ENCODE measurements around the gene SHH. TPM values are rescaled to one million over a fixed set of nuclear protein-coding genes. Genes with fewer than 3 reads are reported as not detected.

Gene SHH
- total and polyA plus RNA-seq, 7 experiments from 2014 or later = not detected

- H3K9me3 ChIP-seq (ENCODE audit: control insufficient read depth in 2 of 3, low read length in 3 of 3) = no peaks in the 10 kb centered on the region
- H3K9me3 Mint-ChIP-seq = peaks cover 0 to 3% (median 0%) of the 10 kb centered on the region in 11 donors
- no peaks in the 10 kb centered on the region for H3K4me1 ChIP-seq (ENCODE audit: control insufficient read depth in 2 of 2, insufficient read depth in 2 of 2, low read length in 2 of 2)
- ATAC-seq (no peak), DNase-seq (no peak)
- ChIA-PET POLR2A (no interaction called here), CTCF (no interaction called here)
- peaks cover 0 to 3% of the 10 kb centered on the region in 2 donors for H3K27me3 ChIP-seq (ENCODE audit: control insufficient read depth in 2 of 2, insufficient read depth in 2 of 2, low read length in 2 of 2)
- peak overlapping the region; percentile 20 to 85 (median 72) for H3K4me3 Mint-ChIP-seq
- peaks cover 47 to 71% (median 57%) of the 10 kb centered on the region in 5 donors for H3K27me3 Mint-ChIP-seq
- peaks cover 0 to under 1% (median 0%) of the 10 kb centered on the region in 5 donors for H3K36me3 Mint-ChIP-seq
- H3K27ac Mint-ChIP-seq = peak overlapping the region in 1 of 9 donors; percentile 38
- H3K27ac ChIP-seq (ENCODE audit: low read depth, low read length) = no peak overlapping the region
- H3K36me3 ChIP-seq (ENCODE audit: control insufficient read depth in 2 of 3, insufficient read depth in 3 of 3, low read length in 3 of 3) = no peaks in the 10 kb centered on the region
- H3K4me1 Mint-ChIP-seq = peaks cover 6 to 32% (median 15%) of the 10 kb centered on the region in 7 donors
- intact Hi-C loops (cut with micrococcal nuclease) = loop anchor here in 1 of 2 donors (2.0 to 10.0 kb wide), 3 partner anchors 295 to 1199 kb away; partner anchors contain the start of gene RNF32
- no peak overlapping the region for H3K4me3 ChIP-seq (ENCODE audit: low read length)
Observed at GRCh38 chr7:155803418-155804376, 8.6 kb downstream of the SHH start.

- Mint-ChIP-seq H3K27ac (no peak overlapping the region), H3K4me3 (peak overlapping the region in 1 of 10 donors; percentile 75), H3K4me1 (peaks cover 12 to 38% (median 17%) of the 10 kb centered on the region in 7 donors), H3K9me3 (peaks cover 0 to 3% (median 0%) of the 10 kb centered on the region in 11 donors), H3K27me3 (peaks cover 53 to 74% (median 63%) of the 10 kb centered on the region in 5 donors), H3K36me3 (peaks cover 0 to 5% (median 0%) of the 10 kb centered on the region in 5 donors)
- intact Hi-C loops (cut with micrococcal nuclease) = loop anchor here in 1 of 2 donors (5.0 to 10.0 kb wide), 2 partner anchors 842 to 1199 kb away; partner anchors contain the start of gene RNF32
- ATAC-seq (no peak), DNase-seq (no peak)
- H3K36me3 ChIP-seq (ENCODE audit: control insufficient read depth in 2 of 3, insufficient read depth in 3 of 3, low read length in 3 of 3) = no peaks in the 10 kb centered on the region
- no peaks in the 10 kb centered on the region for H3K9me3 ChIP-seq (ENCODE audit: control insufficient read depth in 2 of 3, low read length in 3 of 3)
- ChIA-PET CTCF (no interaction called here), POLR2A (no interaction called here)
- peaks cover 0 to 3% of the 10 kb centered on the region in 2 donors for H3K27me3 ChIP-seq (ENCODE audit: control insufficient read depth in 2 of 2, insufficient read depth in 2 of 2, low read length in 2 of 2)
- no peaks in the 10 kb centered on the region for H3K4me1 ChIP-seq (ENCODE audit: control insufficient read depth in 2 of 2, insufficient read depth in 2 of 2, low read length in 2 of 2)
- H3K27ac ChIP-seq (ENCODE audit: low read depth, low read length) = no peak overlapping the region
- H3K4me3 ChIP-seq (ENCODE audit: low read length) = no peak overlapping the region
Observed at GRCh38 chr7:155802906-155803417, 9.3 kb downstream of the SHH start.

- peaks cover 0 to 3% of the 10 kb centered on the region in 2 donors for H3K27me3 ChIP-seq (ENCODE audit: control insufficient read depth in 2 of 2, insufficient read depth in 2 of 2, low read length in 2 of 2)
- peaks cover 0 to 5% (median 0%) of the 10 kb centered on the region in 5 donors for H3K36me3 Mint-ChIP-seq
- no peak for DNase-seq
- ATAC-seq = no peak
- no peak overlapping the region for H3K27ac Mint-ChIP-seq
- peaks cover 46 to 67% (median 56%) of the 10 kb centered on the region in 5 donors for H3K27me3 Mint-ChIP-seq
- H3K36me3 ChIP-seq (ENCODE audit: control insufficient read depth in 2 of 3, insufficient read depth in 3 of 3, low read length in 3 of 3) = no peaks in the 10 kb centered on the region
- H3K4me1 Mint-ChIP-seq = peaks cover 10 to 35% (median 17%) of the 10 kb centered on the region in 7 donors
- H3K4me3 ChIP-seq (ENCODE audit: low read length) = no peak overlapping the region
- no peaks in the 10 kb centered on the region for H3K9me3 ChIP-seq (ENCODE audit: control insufficient read depth in 2 of 3, low read length in 3 of 3)
- H3K27ac ChIP-seq (ENCODE audit: low read depth, low read length) = no peak overlapping the region
- ChIA-PET CTCF (no interaction called here), POLR2A (no interaction called here)
- intact Hi-C loops (cut with micrococcal nuclease) = loop anchor here in 1 of 2 donors (5.0 to 10.0 kb wide), 2 partner anchors 843 to 1200 kb away; partner anchors contain the start of gene RNF32
- H3K4me3 Mint-ChIP-seq = peak overlapping the region in 3 of 10 donors; percentile 2 to 51 (median 51)
- H3K9me3 Mint-ChIP-seq = peaks cover 0 to 2% (median 0%) of the 10 kb centered on the region in 11 donors
- H3K4me1 ChIP-seq (ENCODE audit: control insufficient read depth in 2 of 2, insufficient read depth in 2 of 2, low read length in 2 of 2) = no peaks in the 10 kb centered on the region
Observed at GRCh38 chr7:155802291-155802690, 10.0 kb downstream of the SHH start.

GRCh38 chr7:155800741-155801267 is 11.5 kb downstream of the SHH start:
- intact Hi-C loops (cut with micrococcal nuclease) = loop anchor here in 1 of 2 donors (5.0 to 10.0 kb wide), 2 partner anchors 844 to 1201 kb away; partner anchors contain the start of gene RNF32
- Histone ChIP-seq H3K36me3 (ENCODE audit: control insufficient read depth in 2 of 3, insufficient read depth in 3 of 3, low read length in 3 of 3) (no peaks in the 10 kb centered on the region), H3K27me3 (ENCODE audit: control insufficient read depth in 2 of 2, insufficient read depth in 2 of 2, low read length in 2 of 2) (peaks cover 0 to 3% of the 10 kb centered on the region in 2 donors), H3K27ac (ENCODE audit: low read depth, low read length) (no peak overlapping the region), H3K4me3 (ENCODE audit: low read length) (no peak overlapping the region), H3K9me3 (ENCODE audit: control insufficient read depth in 2 of 3, low read length in 3 of 3) (no peaks in the 10 kb centered on the region), H3K4me1 (ENCODE audit: control insufficient read depth in 2 of 2, insufficient read depth in 2 of 2, low read length in 2 of 2) (no peaks in the 10 kb centered on the region)
- CTCF ChIA-PET = no interaction called here
- Mint-ChIP-seq H3K27me3 (peaks cover 34 to 55% (median 46%) of the 10 kb centered on the region in 5 donors), H3K36me3 (peaks cover 0 to 5% (median 0%) of the 10 kb centered on the region in 5 donors), H3K27ac (no peak overlapping the region), H3K9me3 (peaks cover 0 to 2% (median 0%) of the 10 kb centered on the region in 11 donors), H3K4me1 (peaks cover 8 to 27% (median 15%) of the 10 kb centered on the region in 7 donors), H3K4me3 (no peak overlapping the region)
- ATAC-seq = no peak
- no peak for DNase-seq
- POLR2A ChIA-PET = no interaction called here

GRCh38 chr7:155800301-155800700 is 12.0 kb downstream of the SHH start:
- Mint-ChIP-seq H3K4me1 (peaks cover 7 to 25% (median 13%) of the 10 kb centered on the region in 7 donors), H3K36me3 (peaks cover 0 to 5% (median 0%) of the 10 kb centered on the region in 5 donors), H3K27ac (no peak overlapping the region), H3K4me3 (no peak overlapping the region), H3K27me3 (peaks cover 34 to 57% (median 46%) of the 10 kb centered on the region in 5 donors), H3K9me3 (peaks cover 0 to 2% (median 0%) of the 10 kb centered on the region in 11 donors)
- Histone ChIP-seq H3K36me3 (ENCODE audit: control insufficient read depth in 2 of 3, insufficient read depth in 3 of 3, low read length in 3 of 3) (no peaks in the 10 kb centered on the region), H3K9me3 (ENCODE audit: control insufficient read depth in 2 of 3, low read length in 3 of 3) (no peaks in the 10 kb centered on the region), H3K27ac (ENCODE audit: low read depth, low read length) (no peak overlapping the region), H3K4me1 (ENCODE audit: control insufficient read depth in 2 of 2, insufficient read depth in 2 of 2, low read length in 2 of 2) (no peaks in the 10 kb centered on the region), H3K4me3 (ENCODE audit: low read length) (no peak overlapping the region), H3K27me3 (ENCODE audit: control insufficient read depth in 2 of 2, insufficient read depth in 2 of 2, low read length in 2 of 2) (peaks cover 0 to 3% of the 10 kb centered on the region in 2 donors)
- ChIA-PET CTCF (no interaction called here), POLR2A (no interaction called here)
- intact Hi-C loops (cut with micrococcal nuclease) = loop anchor here in 1 of 2 donors (5.0 to 10.0 kb wide), 2 partner anchors 844 to 1202 kb away; partner anchors contain the start of gene RNF32
- no peak for DNase-seq
- no peak for ATAC-seq

- Mint-ChIP-seq H3K36me3 (peaks cover 0 to 5% (median 0%) of the 10 kb centered on the region in 5 donors), H3K4me3 (no peak overlapping the region), H3K9me3 (peaks cover 0 to 2% (median 0%) of the 10 kb centered on the region in 11 donors), H3K27ac (no peak overlapping the region), H3K4me1 (peaks cover 6 to 22% (median 12%) of the 10 kb centered on the region in 7 donors), H3K27me3 (peaks cover 34 to 55% (median 45%) of the 10 kb centered on the region in 5 donors)
- Histone ChIP-seq H3K4me1 (ENCODE audit: control insufficient read depth in 2 of 2, insufficient read depth in 2 of 2, low read length in 2 of 2) (no peaks in the 10 kb centered on the region), H3K27me3 (ENCODE audit: control insufficient read depth in 2 of 2, insufficient read depth in 2 of 2, low read length in 2 of 2) (peaks cover 0 to 3% of the 10 kb centered on the region in 2 donors), H3K27ac (ENCODE audit: low read depth, low read length) (no peak overlapping the region), H3K36me3 (ENCODE audit: control insufficient read depth in 2 of 3, insufficient read depth in 3 of 3, low read length in 3 of 3) (no peaks in the 10 kb centered on the region), H3K4me3 (ENCODE audit: low read length) (no peak overlapping the region), H3K9me3 (ENCODE audit: control insufficient read depth in 2 of 3, low read length in 3 of 3) (no peaks in the 10 kb centered on the region)
- ChIA-PET POLR2A (no interaction called here), CTCF (interaction anchor here (1.1 kb wide), 1 partner anchor 10 kb away, joined by 4 read pairs; no protein-coding TSS in a partner anchor)
- intact Hi-C loops (cut with micrococcal nuclease) = loop anchor here in 1 of 2 donors (5.0 kb wide), 2 partner anchors 673 to 1018 kb away; no protein-coding TSS in a partner anchor
- no peak for DNase-seq
- no peak for ATAC-seq
Observed at GRCh38 chr7:155799514-155799913, 12.7 kb downstream of the SHH start.
